ENCODE results near the gene KRTAP12-4.
"Not testable (repeated sequence)": the region's sequence is repeated elsewhere in the genome, so short reads cannot be mapped to it uniquely, and the experiment has no call there.

Gene KRTAP12-4

GRCh38 chr21:44654576-44655175 lies at the start of gene KRTAP12-4:
TSS of gene KRTAP12-4 (minus strand) at chr21:44654659. CDS start at chr21:44654614, 45 bp downstream.
- DNase-seq (ENCODE audit: low read depth, low spot score), result no peak

- DNase-seq (ENCODE audit: low read depth, low spot score), result no peak
Observed at GRCh38 chr21:44703731-44704635, 49.5 kb upstream of the KRTAP12-4 start.

GRCh38 chr21:44702973-44703730 lies 48.7 kb upstream of the KRTAP12-4 start:
- DNase-seq (ENCODE audit: low read depth, low spot score), result no peak

GRCh38 chr21:44702111-44702972 lies 47.9 kb upstream of the KRTAP12-4 start:
- no peak for DNase-seq (ENCODE audit: low read depth, low spot score)

GRCh38 chr21:44701541-44701940 lies 47.1 kb upstream of the KRTAP12-4 start:
- DNase-seq (ENCODE audit: low read depth, low spot score), result no peak

- DNase-seq (ENCODE audit: low read depth, low spot score), result no peak
Observed at GRCh38 chr21:44701023-44701400, 46.6 kb upstream of the KRTAP12-4 start.

GRCh38 chr21:44700101-44701022 lies 45.9 kb upstream of the KRTAP12-4 start:
- DNase-seq (ENCODE audit: low read depth, low spot score), result no peak

GRCh38 chr21:44699502-44700001 lies 45.1 kb upstream of the KRTAP12-4 start:
- DNase-seq (ENCODE audit: low read depth, low spot score), result no peak

- DNase-seq (ENCODE audit: low read depth, low spot score), result no peak
Observed at GRCh38 chr21:44697811-44698734, 43.6 kb upstream of the KRTAP12-4 start.

- DNase-seq (ENCODE audit: low read depth, low spot score), result not testable (repeated sequence)
Observed at GRCh38 chr21:44697172-44697810, 42.8 kb upstream of the KRTAP12-4 start, which contains the start of gene KRTAP10-12. TSS of gene KRTAP10-12 (plus strand) at chr21:44697172. CDS start at chr21:44697202, 30 bp downstream.

GRCh38 chr21:44696572-44696971 lies 42.1 kb upstream of the KRTAP12-4 start:
- DNase-seq (ENCODE audit: low read depth, low spot score), result no peak

- DNase-seq (ENCODE audit: low read depth, low spot score), result no peak
Observed at GRCh38 chr21:44695641-44696040, 41.2 kb upstream of the KRTAP12-4 start.

- DNase-seq (ENCODE audit: low read depth, low spot score), result no peak
Observed at GRCh38 chr21:44695184-44695583, 40.7 kb upstream of the KRTAP12-4 start.

- DNase-seq (ENCODE audit: low read depth, low spot score), result no peak
Observed at GRCh38 chr21:44694776-44695175, 40.3 kb upstream of the KRTAP12-4 start.

GRCh38 chr21:44692798-44693512 lies 38.5 kb upstream of the KRTAP12-4 start:
- DNase-seq (ENCODE audit: low read depth, low spot score), result no peak

GRCh38 chr21:44691686-44692085 lies 37.2 kb upstream of the KRTAP12-4 start:
- DNase-seq (ENCODE audit: low read depth, low spot score), result no peak

GRCh38 chr21:44689740-44690139 lies 35.3 kb upstream of the KRTAP12-4 start:
- not testable (repeated sequence) for DNase-seq (ENCODE audit: low read depth, low spot score)

- DNase-seq (ENCODE audit: low read depth, low spot score), result no peak
Observed at GRCh38 chr21:44687671-44688070, 33.2 kb upstream of the KRTAP12-4 start.
